Measurements from ENCODE around the gene ACLY. TPM values are rescaled to one million over a fixed set of nuclear protein-coding genes. Genes with fewer than 3 reads are reported as not detected.

Gene ACLY
- total and polyA plus RNA-seq, 2 of the 13 experiments (the other 11 are each of a cell fraction or from before 2014, with no cell fraction given) = 111 to 218 TPM

- no peak for TF ChIP-seq ZNF460 (CRISPR knock-in tag; IDR thresholded peaks at IDR 0.05; ENCODE audit: borderline replicate concordance)
- no peak for TF ChIP-seq ZNF510 (CRISPR knock-in tag; IDR thresholded peaks at IDR 0.05; ENCODE audit: low read depth)
- no peak for TF ChIP-seq CTCF (CRISPR knock-in tag; IDR thresholded peaks at IDR 0.05)
- no peak for TF ChIP-seq ZFP36 (IDR thresholded peaks at IDR 0.05; ENCODE audit: borderline replicate concordance, low read depth, low read length, partially characterized antibody)
- 0 out of 2 replicates have a peak, but pooled peaks have one; percentile 26 for TF ChIP-seq ZNF75D (CRISPR knock-in tag; IDR thresholded peaks at IDR 0.05; ENCODE audit: borderline replicate concordance)
- TF ChIP-seq SNAPC2 (CRISPR knock-in tag; IDR thresholded peaks at IDR 0.05) = 0 out of 2 replicates have a peak, but pooled peaks have one; percentile 21
- peak; percentile 65; the same call in 1 of the 2 replicates for TF ChIP-seq ZNF605 (CRISPR knock-in tag; IDR thresholded peaks at IDR 0.05)
- no peak for TF ChIP-seq ZNF18 (CRISPR knock-in tag; IDR thresholded peaks at IDR 0.05; ENCODE audit: insufficient replicate concordance)
- TF ChIP-seq RCOR2 (CRISPR knock-in tag; IDR thresholded peaks at IDR 0.05) = 0 out of 2 replicates have a peak, but pooled peaks have one; percentile 14
- 0 out of 2 replicates have a peak, but pooled peaks have one; percentile 18 for TF ChIP-seq ZNF430 (CRISPR knock-in tag; IDR thresholded peaks at IDR 0.05)
- TF ChIP-seq ZNF232 (CRISPR knock-in tag; IDR thresholded peaks at IDR 0.05; ENCODE audit: borderline replicate concordance) = 0 out of 2 replicates have a peak, but pooled peaks have one; percentile 35
- no peak for TF ChIP-seq PHF8 (CRISPR knock-in tag; IDR thresholded peaks at IDR 0.05)
- TF ChIP-seq ZSCAN9 (CRISPR knock-in tag; IDR thresholded peaks at IDR 0.05; ENCODE audit: borderline replicate concordance) = no peak
- peak; percentile 1; the same call in 1 of the 2 replicates for TF ChIP-seq THRA (CRISPR knock-in tag; IDR thresholded peaks at IDR 0.05; ENCODE audit: borderline replicate concordance)
- no peak for TF ChIP-seq ZNF558 (CRISPR knock-in tag; IDR thresholded peaks at IDR 0.05; ENCODE audit: borderline replicate concordance)
- TF ChIP-seq ZSCAN20 (CRISPR knock-in tag; IDR thresholded peaks at IDR 0.05; ENCODE audit: borderline replicate concordance) = 0 out of 2 replicates have a peak, but pooled peaks have one; percentile 50
- TF ChIP-seq SAFB2 (CRISPR knock-in tag; IDR thresholded peaks at IDR 0.05; ENCODE audit: borderline replicate concordance, low read depth) = 0 out of 2 replicates have a peak, but pooled peaks have one; percentile 33
- TF ChIP-seq ZNF512 (CRISPR knock-in tag; IDR thresholded peaks at IDR 0.05) = no peak
- 0 out of 2 replicates have a peak, but pooled peaks have one; percentile 56 for TF ChIP-seq MYPOP (CRISPR knock-in tag; IDR thresholded peaks at IDR 0.05)
- TF ChIP-seq ZNF672 (CRISPR knock-in tag; IDR thresholded peaks at IDR 0.05) = no peak
Measured at GRCh38 chr17:41836550-41837196, 82.1 kb downstream of the ACLY start (continued).

Data from HepG2 (cell line).